HPDE6-E6E7 (cell line): ENCODE data around the gene PERM1.

Source experiments
- DNase-seq: peaks from one replicate; pipeline ENCODE4 v3.0.0; 2011; ENCODE audit warnings: missing footprints; ENCODE audit errors: extremely low spot score

Gene PERM1

GRCh38 chr1:934991-935750, 46.7 kb downstream of the PERM1 start:
- no peak for DNase-seq

GRCh38 chr1:933603-933940, 48.3 kb downstream of the PERM1 start:
- DNase-seq: no peak

GRCh38 chr1:932776-933602, 48.9 kb downstream of the PERM1 start:
- no peak for DNase-seq

GRCh38 chr1:932173-932510, 49.8 kb downstream of the PERM1 start:
- DNase-seq: no peak

GRCh38 chr1:931380-932172, 50.3 kb downstream of the PERM1 start:
- DNase-seq: no peak

- no peak for DNase-seq
Observed at GRCh38 chr1:930633-931138, 51.2 kb downstream of the PERM1 start.

- no peak for DNase-seq
Observed at GRCh38 chr1:929712-930632, 51.9 kb downstream of the PERM1 start.

GRCh38 chr1:928825-929661, 52.9 kb downstream of the PERM1 start:
- DNase-seq: no peak

- DNase-seq: no peak
Observed at GRCh38 chr1:927748-928147, 54.1 kb downstream of the PERM1 start.

GRCh38 chr1:927234-927633, 54.7 kb downstream of the PERM1 start:
- no peak for DNase-seq

- no peak for DNase-seq
Observed at GRCh38 chr1:925561-926421, 56.1 kb downstream of the PERM1 start.
